ENCODE data around the gene UTF1.
"Not testable (repeated sequence)": the region's sequence is repeated elsewhere in the genome, so short reads cannot be mapped to it uniquely, and the experiment has no call there.

Gene UTF1

GRCh38 chr10:133226251-133226808, 3.7 kb upstream of the UTF1 start:
- peak; percentile 29 for TF ChIP-seq CTCF (conservative IDR thresholded peaks at IDR 0.05)
- H3K27ac ChIP-seq = no peak overlapping the region

- no peak for TF ChIP-seq CTCF (conservative IDR thresholded peaks at IDR 0.05)
- H3K27ac ChIP-seq = no peak overlapping the region
These were observed 2.8 kb upstream of the UTF1 start for GRCh38 chr10:133227256-133227655.

- H3K27ac ChIP-seq = no peak overlapping the region
- no peak for TF ChIP-seq CTCF (conservative IDR thresholded peaks at IDR 0.05)
These were observed 563 bp upstream of the UTF1 start for GRCh38 chr10:133229265-133230043.

- no peak for TF ChIP-seq CTCF (conservative IDR thresholded peaks at IDR 0.05)
- no peak overlapping the region for H3K27ac ChIP-seq
These were observed 574 bp downstream of the UTF1 start for GRCh38 chr10:133230387-133231195.

- H3K27ac ChIP-seq = no peak overlapping the region
- no peak for TF ChIP-seq CTCF (conservative IDR thresholded peaks at IDR 0.05)
These were observed 1.4 kb downstream of the UTF1 start for GRCh38 chr10:133231244-133231945.

GRCh38 chr10:133231946-133232574, 2.0 kb downstream of the UTF1 start:
- H3K27ac ChIP-seq = no peak overlapping the region
- TF ChIP-seq CTCF (conservative IDR thresholded peaks at IDR 0.05) = no peak

- H3K27ac ChIP-seq = not testable (repeated sequence)
These were observed 4.8 kb downstream of the UTF1 start for GRCh38 chr10:133234796-133235195.

All from VCaP (cell line).